ENCODE results near the gene GLCCI1. TPM values are rescaled to one million over a fixed set of nuclear protein-coding genes. Genes with fewer than 3 reads are reported as not detected.

The GLCCI1 gene
- total and polyA plus RNA-seq, 2 of the 13 experiments (the other 11 are each of a cell fraction or from before 2014, with no cell fraction given), result 1.3 to 1.7 TPM

- DNase-seq (ENCODE audit: low spot score) (no peak), ATAC-seq (no peak), FAIRE-seq (no peak)
- intact Hi-C loops (cut with micrococcal nuclease; ENCODE audit: unreplicated experiment) (no loop called here), in situ Hi-C loops (cut with HindIII; ENCODE audit: extremely low pct_ligation_motif_present, low pct_unique_long_range_greater_than_20kb) (no loop called here)
- H3K4me3 ChIP-seq (replicated peaks in 1 of 3; ENCODE audit: insufficient read depth in 1 of 3, low read depth in 2 of 3, low read length in 3 of 3), result no peak overlapping the region
- H3K27me3 ChIP-seq (ENCODE audit: control insufficient read depth in 1 of 2, insufficient read depth in 2 of 2, low read length in 2 of 2), result no peaks in the 10 kb centered on the region
- 22% methylated on average over 4 of the region's 4 CpGs for WGBS (ENCODE audit: low lambda C conversion rate)
- H3K27ac ChIP-seq (ENCODE audit: extremely low read length, insufficient read depth, low read length), result no peak overlapping the region
- no TSS peak for BruUV-seq (replicated peaks)
- no peak overlapping the region for H3K9ac ChIP-seq (ENCODE audit: insufficient read depth, low read depth, low read length)
- no peaks in the 10 kb centered on the region for H4K20me1 ChIP-seq (ENCODE audit: insufficient read depth, low read length)
- no peaks in the 10 kb centered on the region for H3K79me2 ChIP-seq (ENCODE audit: insufficient read depth, low read length)
- no peaks in the 10 kb centered on the region for H3K4me1 ChIP-seq (ENCODE audit: insufficient read depth, low read length)
- H3K9me3 ChIP-seq (ENCODE audit: low read length), result no peaks in the 10 kb centered on the region
- H3K4me2 ChIP-seq (ENCODE audit: low read depth, low read length), result no peak overlapping the region
- TF ChIP-seq ZNF550 (CRISPR knock-in tag; IDR thresholded peaks at IDR 0.05; ENCODE audit: borderline replicate concordance) (no peak), TSC22D2 (CRISPR knock-in tag; IDR thresholded peaks at IDR 0.05; ENCODE audit: borderline replicate concordance) (no peak), MYC (CRISPR knock-in tag; IDR thresholded peaks at IDR 0.05; ENCODE audit: borderline replicate concordance) (no peak), ZNF331 (CRISPR knock-in tag; IDR thresholded peaks at IDR 0.05) (no peak), PRDM10 (CRISPR knock-in tag; IDR thresholded peaks at IDR 0.05; ENCODE audit: low read depth) (no peak)
- no peaks in the 10 kb centered on the region for H3K36me3 ChIP-seq (replicated peaks in 1 of 2; ENCODE audit: control insufficient read depth in 1 of 2, insufficient read depth in 2 of 2, low read length in 2 of 2)
- H2AFZ ChIP-seq (ENCODE audit: low read length), result no peak overlapping the region
- POLR2A ChIA-PET, result no interaction called here
- CTCF ChIA-PET (ENCODE audit: low intra/inter-chr PET ratio, low total read pairs), result no interaction called here
Observed at GRCh38 chr7:7959979-7960670, 8.5 kb upstream of the GLCCI1 start.
